Ramos (cell line): ENCODE data around the gene CSK.

Experiments used
- in situ Hi-C: fragments of 300-500 bp; cut with MboI; formaldehyde crosslinking; loops from one replicate; pipeline ENCODE4 v1.14.3; 2022; ENCODE audit warnings: low sequenced_read_pairs; ENCODE audit not compliant: unreplicated experiment

The CSK gene

DNA sequence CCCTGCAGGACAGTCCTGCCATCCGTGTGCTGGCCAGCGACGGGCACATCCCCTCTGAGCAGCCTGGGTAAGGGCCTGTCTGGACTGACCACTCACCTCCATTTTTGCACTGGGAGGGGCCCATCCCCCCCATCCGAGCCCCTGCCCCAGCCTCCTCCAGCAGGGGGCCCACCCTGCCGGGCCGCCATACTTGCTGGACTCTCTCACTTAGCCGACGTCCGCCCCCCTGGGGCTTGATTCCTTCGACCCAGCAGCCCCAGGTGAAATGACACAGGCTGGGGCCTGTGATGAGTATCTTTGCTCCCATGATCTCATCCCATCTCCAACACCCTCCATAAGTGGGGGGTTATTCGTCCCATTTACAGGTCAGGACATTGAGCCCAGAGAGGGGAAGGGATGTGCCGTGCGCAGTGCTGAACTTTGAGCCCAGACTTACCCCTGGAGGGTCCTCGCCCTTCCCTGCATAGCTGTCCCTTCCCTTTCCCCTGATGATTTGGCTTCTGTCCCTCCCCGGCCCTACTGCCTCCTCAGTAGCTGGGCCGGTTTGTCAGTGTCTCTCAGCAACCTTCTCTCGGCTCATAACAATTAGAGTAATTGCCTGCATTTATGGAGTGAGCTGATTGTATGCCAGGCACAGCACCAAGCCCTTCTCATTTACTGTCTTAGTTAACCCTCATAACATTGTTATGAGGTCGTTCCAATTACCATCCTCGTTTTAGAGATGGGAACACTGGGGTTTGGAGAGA lies 34.9 kb downstream of the CSK start:
- in situ Hi-C loops, result no loop called here

DNA sequence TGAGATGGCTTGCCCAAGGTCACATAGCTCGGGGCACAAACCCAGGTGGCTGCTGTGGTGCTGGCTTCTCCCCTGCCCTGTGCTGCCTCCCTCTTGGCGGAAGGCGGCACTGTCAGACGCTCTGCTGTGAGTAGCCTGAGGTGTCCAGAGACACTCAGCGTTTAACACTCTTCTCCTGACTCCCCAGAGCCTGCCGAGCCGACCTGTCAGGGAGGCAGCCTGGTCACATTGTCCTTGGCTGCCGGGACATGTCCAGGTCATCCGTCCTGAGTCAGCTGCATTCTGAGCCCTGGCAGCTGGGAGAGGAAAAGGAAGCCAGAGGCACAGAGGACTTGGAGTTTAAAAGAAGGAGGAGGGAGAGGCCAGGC lies 35.5 kb downstream of the CSK start:
- in situ Hi-C loops, result no loop called here

DNA sequence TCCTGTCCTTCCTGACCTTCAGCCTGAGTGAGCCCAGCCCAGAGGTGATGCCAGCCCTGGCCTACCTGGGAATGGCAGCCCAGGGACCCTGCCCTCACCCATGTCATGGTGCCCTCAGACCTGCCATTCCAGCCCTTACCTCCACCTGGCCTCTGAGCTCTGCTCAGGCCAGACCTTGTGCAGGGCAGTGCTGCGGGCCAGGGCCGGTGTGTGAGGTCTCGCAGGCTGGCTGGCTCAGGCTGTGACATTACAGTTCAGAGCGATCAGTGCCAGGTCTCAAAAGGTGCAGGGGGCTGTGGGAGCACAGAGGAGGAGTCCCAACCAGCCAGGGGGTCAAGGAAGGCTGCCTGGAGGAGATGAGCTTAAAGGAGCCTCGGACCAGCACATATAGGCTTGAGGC lies 38.2 kb downstream of the CSK start:
- in situ Hi-C loops, result no loop called here

GRCh38 chr15:74821091-74821789 lies 39.4 kb downstream of the CSK start:
- in situ Hi-C loops, result no loop called here

DNA sequence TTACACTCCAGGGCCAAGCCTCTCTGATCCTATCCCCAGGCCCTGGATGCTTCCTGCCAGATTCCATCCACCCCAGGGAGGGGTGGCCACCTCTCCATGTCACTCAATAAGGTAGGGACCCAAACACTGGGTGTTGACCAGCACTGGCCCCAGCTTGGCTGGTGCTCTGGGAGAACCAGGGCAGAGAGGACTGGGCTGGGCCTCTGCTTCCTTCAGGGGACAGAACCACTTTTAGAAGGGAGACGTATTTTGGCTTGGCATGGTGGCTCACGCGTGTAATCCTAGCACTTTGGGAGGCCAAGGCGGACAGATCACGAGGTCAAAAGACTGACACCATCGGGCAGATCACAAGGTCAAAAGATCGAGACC lies 39.9 kb downstream of the CSK start:
- in situ Hi-C loops, result no loop called here

- in situ Hi-C loops, result no loop called here
Measured at GRCh38 chr15:74822233-74822632, 40.4 kb downstream of the CSK start.

DNA sequence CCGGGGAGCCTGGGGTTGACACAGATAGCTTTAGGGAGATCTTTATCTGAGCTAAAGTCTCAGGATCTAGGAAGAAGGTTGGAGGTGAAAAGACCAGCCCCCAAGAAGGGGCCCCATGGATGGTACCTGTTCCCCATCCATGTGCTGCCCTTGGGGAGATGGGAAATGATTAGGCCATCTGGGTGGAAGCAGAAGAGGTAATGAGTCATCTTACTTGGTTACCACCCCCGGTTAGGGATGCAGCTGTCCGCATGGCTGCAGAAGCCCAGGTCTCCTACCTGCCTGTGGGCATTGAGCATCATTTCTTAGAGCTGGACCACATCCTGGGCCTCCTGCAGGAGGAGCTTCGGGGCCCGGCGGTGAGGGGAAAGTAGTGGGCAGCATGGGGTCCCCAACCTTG lies 41.4 kb downstream of the CSK start:
- in situ Hi-C loops, result no loop called here

DNA sequence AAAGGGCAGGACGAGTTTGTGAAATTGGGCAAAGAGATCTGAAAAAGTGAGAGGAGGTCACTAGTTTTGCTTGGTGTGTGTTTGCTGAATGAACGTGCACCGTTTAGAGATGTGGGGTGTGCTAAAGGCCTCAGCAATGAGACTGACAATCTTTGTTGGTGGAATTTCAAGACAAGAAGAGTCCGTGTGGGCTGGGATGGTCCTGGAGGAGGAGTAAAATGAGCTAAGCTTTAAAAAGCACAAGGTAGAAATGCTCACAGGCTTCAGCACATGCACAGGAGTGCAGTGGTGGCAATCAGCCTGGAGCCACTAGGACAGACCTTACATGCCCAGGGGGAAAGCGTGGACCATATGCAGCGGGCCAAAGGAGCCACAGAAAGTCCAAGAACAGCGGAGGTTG lies 43.1 kb downstream of the CSK start:
- in situ Hi-C loops, result no loop called here

- in situ Hi-C loops, result no loop called here
Measured at GRCh38 chr15:74825866-74826265, 44.0 kb downstream of the CSK start.

DNA sequence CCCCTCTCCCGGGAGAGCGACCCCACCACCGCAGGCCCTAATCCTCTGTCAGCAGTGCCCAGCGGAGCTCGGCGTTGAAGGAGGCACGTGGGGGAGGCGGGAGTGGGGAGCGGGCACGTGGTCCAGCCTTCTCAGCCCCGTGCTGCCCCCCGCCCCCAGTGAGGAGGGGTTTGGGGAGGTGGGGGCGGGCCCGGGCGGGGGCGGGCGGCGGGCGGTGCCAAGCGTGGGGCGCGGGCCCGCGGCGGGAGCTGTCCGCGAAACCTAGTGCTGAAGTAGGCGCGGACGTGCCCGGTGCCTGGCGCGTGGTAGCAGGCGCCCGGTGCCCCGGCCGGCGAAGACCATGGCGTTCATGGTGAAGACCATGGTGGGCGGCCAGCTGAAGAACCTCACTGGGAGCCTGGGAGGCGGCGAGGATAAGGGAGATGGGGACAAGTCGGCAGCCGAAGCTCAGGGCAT lies 44.5 kb downstream of the CSK start, which contains the start of gene CPLX3:
CPLX3 (plus strand) TSS at position 264 of the 456 bp plus-strand sequence; CDS start at position 341, 77 bp downstream.
- in situ Hi-C loops, result no loop called here

DNA sequence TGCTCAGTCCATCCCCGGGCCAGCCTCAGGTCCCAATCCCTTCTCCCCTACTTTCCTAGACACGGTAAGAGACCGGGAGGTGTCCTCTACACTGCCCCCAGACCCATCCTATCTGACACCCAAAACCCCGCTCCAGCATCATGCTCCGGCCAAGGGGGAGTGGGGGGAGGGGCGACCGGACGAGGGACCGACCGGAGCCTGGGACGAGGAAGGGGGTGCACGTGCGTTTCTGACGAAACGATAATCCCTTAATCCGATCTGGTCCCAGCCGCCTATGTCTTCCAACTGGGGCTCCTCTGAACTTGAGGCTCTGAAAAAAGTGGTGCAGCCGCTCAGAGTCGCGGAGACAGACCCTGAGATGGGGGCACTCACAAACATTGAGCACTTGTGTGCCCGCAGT lies 45.0 kb downstream of the CSK start:
- in situ Hi-C loops, result no loop called here

- in situ Hi-C loops, result no loop called here
Measured at GRCh38 chr15:74827614-74828013, 45.7 kb downstream of the CSK start.

DNA sequence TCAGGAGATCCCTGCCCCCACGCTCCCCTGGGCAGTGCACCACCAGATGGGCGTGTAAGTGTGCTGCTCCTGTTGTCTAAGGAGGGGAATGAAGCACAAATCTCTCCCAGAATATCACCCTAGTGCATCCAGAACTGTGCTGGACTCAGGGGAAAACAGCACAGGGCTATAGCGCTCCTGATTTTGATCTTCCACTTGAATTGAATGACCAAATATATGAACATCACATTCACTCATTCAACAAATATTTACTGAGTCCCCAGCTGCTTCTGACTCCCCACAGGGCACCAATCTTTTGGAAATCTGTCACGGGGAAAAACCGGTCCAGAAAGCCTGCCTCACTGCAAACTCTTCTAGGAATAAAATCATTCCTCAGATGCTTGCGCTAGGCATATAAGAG lies 47.0 kb downstream of the CSK start:
- in situ Hi-C loops, result no loop called here

DNA sequence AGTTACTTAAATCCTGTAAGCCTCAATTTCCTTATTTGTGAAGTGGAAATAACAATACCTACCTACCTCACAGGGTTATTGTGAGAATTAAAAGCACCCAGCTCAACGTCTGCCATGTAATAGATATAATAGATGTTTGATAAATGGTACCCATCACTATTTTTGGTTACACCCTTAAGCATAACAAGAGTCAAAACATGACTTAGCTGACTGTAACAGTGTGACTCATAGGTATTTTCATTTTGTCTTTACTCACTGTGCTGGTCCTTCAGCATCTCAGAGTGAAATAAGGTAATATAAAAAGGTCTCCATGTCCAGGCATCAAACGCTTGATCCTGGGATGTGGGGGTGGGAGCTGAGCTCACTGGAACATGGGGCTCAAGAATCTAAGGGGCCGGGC lies 47.6 kb downstream of the CSK start:
- in situ Hi-C loops, result no loop called here

DNA sequence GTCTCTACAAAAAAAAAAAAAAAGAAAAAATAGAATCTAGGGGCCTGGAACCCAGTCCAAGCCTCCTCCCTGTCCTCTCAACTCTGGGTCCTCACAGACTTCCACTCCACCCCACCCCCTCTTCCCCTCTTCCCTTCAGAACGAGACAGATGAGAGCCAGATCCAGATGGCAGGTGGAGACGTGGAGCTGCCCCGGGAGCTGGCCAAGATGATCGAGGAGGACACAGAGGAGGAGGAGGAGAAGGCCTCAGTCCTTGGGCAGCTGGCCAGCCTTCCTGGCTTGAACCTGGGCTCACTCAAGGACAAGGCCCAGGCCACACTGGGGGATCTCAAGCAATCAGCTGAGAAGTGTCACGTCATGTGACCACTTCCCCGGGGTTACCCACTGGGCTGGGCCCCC lies 48.1 kb downstream of the CSK start:
- in situ Hi-C loops, result loop anchor here (10.0 kb wide), 1 partner anchor 195 kb away; no protein-coding TSS in a partner anchor

GRCh38 chr15:74830868-74831267 lies 49.0 kb downstream of the CSK start:
- in situ Hi-C loops, result loop anchor here (10.0 kb wide), 1 partner anchor 196 kb away; no protein-coding TSS in a partner anchor

- in situ Hi-C loops, result loop anchor here (10.0 kb wide), 1 partner anchor 197 kb away; no protein-coding TSS in a partner anchor
Measured at GRCh38 chr15:74831813-74832495, 50.1 kb downstream of the CSK start.

GRCh38 chr15:74832826-74833225 lies 50.9 kb downstream of the CSK start:
- in situ Hi-C loops, result loop anchor here (10.0 kb wide), 1 partner anchor 198 kb away; no protein-coding TSS in a partner anchor

GRCh38 chr15:74833376-74834107 lies 51.7 kb downstream of the CSK start:
- in situ Hi-C loops, result loop anchor here (10.0 kb wide), 1 partner anchor 199 kb away; no protein-coding TSS in a partner anchor

GRCh38 chr15:74835312-74835823 lies 53.5 kb downstream of the CSK start:
- in situ Hi-C loops, result loop anchor here (10.0 kb wide), 1 partner anchor 201 kb away; no protein-coding TSS in a partner anchor
